ENCODE results near the gene TMEM151A. TPM values are rescaled to one million over a fixed set of nuclear protein-coding genes. Genes with fewer than 3 reads are reported as not detected.
A peak's percentile ranks its signal among the peaks of the same experiment; 100 is the strongest.

TMEM151A gene
- total RNA-seq, 1 donor from 2014 or later = not detected

- intact Hi-C loops (cut with DNase I) = no loop called here
- peak; percentile 42 for DNase-seq
- Histone ChIP-seq H3K36me3 (peaks cover 61% of the 10 kb centered on the region), H3K27me3 (ENCODE audit: low read depth) (no peaks in the 10 kb centered on the region), H3K4me1 (peaks cover 35% of the 10 kb centered on the region), H3K4me3 (no peak overlapping the region), H3K9me3 (no peaks in the 10 kb centered on the region), H3K27ac (no peak overlapping the region)
- TF ChIP-seq, protein P1, sequence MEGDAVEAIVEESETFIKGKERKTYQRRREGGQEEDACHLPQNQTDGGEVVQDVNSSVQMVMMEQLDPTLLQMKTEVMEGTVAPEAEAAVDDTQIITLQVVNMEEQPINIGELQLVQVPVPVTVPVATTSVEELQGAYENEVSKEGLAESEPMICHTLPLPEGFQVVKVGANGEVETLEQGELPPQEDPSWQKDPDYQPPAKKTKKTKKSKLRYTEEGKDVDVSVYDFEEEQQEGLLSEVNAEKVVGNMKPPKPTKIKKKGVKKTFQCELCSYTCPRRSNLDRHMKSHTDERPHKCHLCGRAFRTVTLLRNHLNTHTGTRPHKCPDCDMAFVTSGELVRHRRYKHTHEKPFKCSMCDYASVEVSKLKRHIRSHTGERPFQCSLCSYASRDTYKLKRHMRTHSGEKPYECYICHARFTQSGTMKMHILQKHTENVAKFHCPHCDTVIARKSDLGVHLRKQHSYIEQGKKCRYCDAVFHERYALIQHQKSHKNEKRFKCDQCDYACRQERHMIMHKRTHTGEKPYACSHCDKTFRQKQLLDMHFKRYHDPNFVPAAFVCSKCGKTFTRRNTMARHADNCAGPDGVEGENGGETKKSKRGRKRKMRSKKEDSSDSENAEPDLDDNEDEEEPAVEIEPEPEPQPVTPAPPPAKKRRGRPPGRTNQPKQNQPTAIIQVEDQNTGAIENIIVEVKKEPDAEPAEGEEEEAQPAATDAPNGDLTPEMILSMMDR (IDR thresholded peaks at IDR 0.05) = no peak
- ATAC-seq = no peak
Measured at GRCh38 chr11:66338276-66339161, 46.8 kb downstream of the TMEM151A start.

DNA sequence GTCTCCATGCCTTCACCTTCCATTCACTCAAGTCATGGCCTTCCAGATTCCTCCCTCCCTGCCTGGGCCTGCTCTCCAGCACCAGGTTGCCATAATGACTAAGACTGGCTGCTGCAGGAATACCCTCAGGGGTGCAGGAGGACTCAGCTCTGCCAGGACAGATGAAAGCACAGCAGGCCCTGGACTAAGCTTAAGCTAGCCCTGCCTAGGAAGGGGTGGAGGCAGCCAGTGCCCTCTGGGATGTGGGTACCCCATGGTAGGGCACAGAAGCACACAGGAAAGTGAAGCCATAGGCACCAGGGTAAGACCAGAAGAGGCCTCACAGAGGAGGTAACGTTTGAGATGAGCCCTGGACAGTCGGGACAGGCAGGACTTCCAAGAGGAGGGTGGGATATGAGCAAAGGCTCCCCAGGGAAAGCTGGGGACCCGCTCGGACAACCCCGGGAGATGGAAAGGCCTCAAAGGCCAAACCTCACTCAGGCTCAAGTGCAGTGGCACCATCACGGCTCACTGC, 47.5 kb downstream of the TMEM151A start:
- Histone ChIP-seq H3K4me1 (peaks cover 42% of the 10 kb centered on the region), H3K27ac (no peak overlapping the region), H3K27me3 (ENCODE audit: low read depth) (no peaks in the 10 kb centered on the region), H3K9me3 (no peaks in the 10 kb centered on the region), H3K36me3 (peaks cover 57% of the 10 kb centered on the region), H3K4me3 (no peak overlapping the region)
- no peak for ATAC-seq
- intact Hi-C loops (cut with DNase I) = no loop called here
- TF ChIP-seq, protein P1 (IDR thresholded peaks at IDR 0.05) = no peak
- peak; percentile 30 for DNase-seq

DNA sequence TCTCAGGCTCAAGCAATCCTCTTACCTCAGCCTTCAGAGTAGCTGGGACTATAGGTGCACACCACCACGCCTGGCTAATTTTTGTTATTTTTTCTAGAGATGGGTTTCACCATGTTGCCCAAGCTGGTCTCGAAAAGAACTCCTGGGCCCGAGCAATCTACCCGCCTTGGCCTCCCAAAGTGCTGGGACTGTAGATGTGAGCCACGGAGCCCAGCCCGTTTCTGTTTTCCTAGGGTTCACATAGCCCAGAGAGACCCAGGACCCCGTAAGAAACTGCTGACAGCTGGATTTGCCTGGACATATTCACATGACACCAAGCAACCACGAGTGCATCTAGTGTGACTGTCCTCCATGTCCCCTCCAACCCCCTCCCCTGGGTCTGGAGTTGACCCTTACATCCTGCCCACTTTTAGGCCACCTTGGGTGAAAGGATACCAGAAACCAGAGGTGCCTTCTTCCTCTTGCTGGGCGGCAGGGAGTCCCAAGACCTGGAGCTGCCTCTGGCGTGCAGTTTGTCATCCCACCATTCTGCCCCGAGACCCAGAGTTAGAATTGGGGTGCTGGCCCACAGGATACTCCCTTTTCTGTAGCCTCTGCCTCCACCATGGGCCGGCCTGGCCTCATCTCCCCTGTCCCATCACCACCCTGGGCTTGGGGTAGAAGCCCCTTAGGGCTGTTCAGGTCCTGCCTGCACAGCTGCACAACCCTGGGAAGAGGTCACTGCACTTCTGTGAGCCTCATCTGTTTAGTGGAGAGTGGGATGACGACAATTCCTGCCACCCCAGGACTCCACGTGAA, 48.2 kb downstream of the TMEM151A start:
- TF ChIP-seq, protein P1 (IDR thresholded peaks at IDR 0.05) = no peak
- intact Hi-C loops (cut with DNase I) = no loop called here
- Histone ChIP-seq H3K27ac (no peak overlapping the region), H3K4me1 (peaks cover 40% of the 10 kb centered on the region), H3K36me3 (peaks cover 57% of the 10 kb centered on the region), H3K9me3 (no peaks in the 10 kb centered on the region), H3K27me3 (ENCODE audit: low read depth) (no peaks in the 10 kb centered on the region), H3K4me3 (no peak overlapping the region)
- no peak for ATAC-seq
- peak; percentile 39 for DNase-seq

GRCh38 chr11:66340596-66341501, 49.2 kb downstream of the TMEM151A start:
- Histone ChIP-seq H3K27ac (no peak overlapping the region), H3K36me3 (peaks cover 57% of the 10 kb centered on the region), H3K4me3 (no peak overlapping the region), H3K27me3 (ENCODE audit: low read depth) (no peaks in the 10 kb centered on the region), H3K9me3 (no peaks in the 10 kb centered on the region), H3K4me1 (peaks cover 39% of the 10 kb centered on the region)
- DNase-seq (peak; percentile 29), ATAC-seq (no peak)
- TF ChIP-seq, protein P1 (IDR thresholded peaks at IDR 0.05) = no peak
- intact Hi-C loops (cut with DNase I) = no loop called here

All from lower lobe of right lung (tissue), 2 donors.